Right ventricle myocardium inferior (tissue), 1 donor: Measurements from ENCODE around the gene VANGL2. TPM values are rescaled to one million over a fixed set of nuclear protein-coding genes. Genes with fewer than 3 reads are reported as not detected.
A peak's percentile ranks its signal among the peaks of the same experiment; 100 is the strongest.

Source experiments
- ATAC-seq: fragments of 200-7000 bp; cut with Tn5 transposase; one replicate; pipeline ENCODE4 v1.9.1; 2020; ENCODE audit warnings: mild to moderate bottlenecking, moderate library complexity
- DNase-seq: peaks from one replicate; pipeline ENCODE4 v3.0.0; 2021; ENCODE audit errors: missing footprints
- intact Hi-C: fragments of 100-400 bp; cut with DNase I; formaldehyde crosslinking; loops from one replicate; pipeline ENCODE4 v1.11.0; 2022
- long read RNA-seq: library from polyadenylated mRNA; unstranded; transcript quantifications from one replicate; pipeline ENCODE4 v2.0.0, GENCODE V29; 2021
- total RNA-seq: library from RNA; stranded (reverse); fragmentation: NEBNext Ultra II Directional; extraction: Animal tissue kit (Norgen Biotek cat#: 25700); gene quantifications from one replicate; pipeline ENCODE4 v1.2.1, GENCODE V29; 2021
- donor health status: DM: no; HTN: yes; CAD: no; lungs with severe emphysema.

VANGL2 gene
- 2.0 TPM for total RNA-seq
- long read RNA-seq, partial matches to known transcripts, result 0 of 2 reads
- long read RNA-seq, other reads (novel, unspliced or antisense), result 2 of 2 reads

GRCh38 chr1:160400223-160400645 lies at the start of gene VANGL2:
VANGL2 (plus strand) TSS chr1:160400564; CDS start chr1:160415838, 15,274 bp downstream.
- intact Hi-C loops, result no loop called here
- ATAC-seq, result peak; percentile 82
- peak; percentile 83 for DNase-seq

DNA sequence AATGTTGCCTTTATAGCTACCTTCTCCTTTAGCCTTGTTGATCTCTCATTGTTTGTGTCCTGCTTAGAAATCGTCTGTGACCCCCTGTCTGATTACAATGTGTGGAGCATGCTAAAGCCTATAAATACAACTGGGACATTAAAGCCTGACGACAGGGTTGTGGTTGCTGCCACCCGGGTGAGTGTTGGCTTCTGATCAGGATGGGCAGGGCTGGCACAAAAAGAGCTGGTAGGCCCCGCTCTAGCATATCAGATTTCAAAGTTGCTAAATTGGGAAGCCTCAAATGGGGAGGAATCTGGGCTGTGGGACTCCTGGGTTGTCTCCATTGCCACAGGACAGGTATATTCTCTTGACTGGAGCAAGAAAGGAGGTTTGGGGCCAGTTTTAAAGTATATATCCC lies 48.7 kb upstream of the VANGL2 start:
- ATAC-seq (peak; percentile 77), DNase-seq (no peak)
- intact Hi-C loops, result no loop called here

GRCh38 chr1:160352555-160352954 lies 47.8 kb upstream of the VANGL2 start:
- DNase-seq (no peak), ATAC-seq (no peak)
- intact Hi-C loops, result no loop called here

DNA sequence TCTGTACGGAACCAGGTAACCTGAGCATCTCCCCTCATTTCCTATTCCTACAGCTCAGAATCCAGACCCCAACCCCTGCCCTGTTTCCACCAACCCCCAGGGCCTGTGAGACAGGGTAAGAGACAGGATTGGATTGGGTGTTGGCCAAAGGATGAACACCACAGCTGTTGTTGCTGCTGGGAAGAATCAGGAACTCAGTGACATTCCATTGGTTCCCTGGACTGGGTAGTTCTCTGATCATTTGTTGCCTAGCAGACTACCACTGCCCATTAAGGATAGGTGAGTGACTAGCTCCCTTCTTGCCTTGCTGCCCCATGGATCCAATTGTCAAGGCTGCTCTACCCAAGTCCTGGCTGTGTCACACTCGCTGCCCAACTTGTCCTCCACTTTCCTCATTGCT lies 47.1 kb upstream of the VANGL2 start:
- ATAC-seq, result no peak
- intact Hi-C loops, result no loop called here
- no peak for DNase-seq

DNA sequence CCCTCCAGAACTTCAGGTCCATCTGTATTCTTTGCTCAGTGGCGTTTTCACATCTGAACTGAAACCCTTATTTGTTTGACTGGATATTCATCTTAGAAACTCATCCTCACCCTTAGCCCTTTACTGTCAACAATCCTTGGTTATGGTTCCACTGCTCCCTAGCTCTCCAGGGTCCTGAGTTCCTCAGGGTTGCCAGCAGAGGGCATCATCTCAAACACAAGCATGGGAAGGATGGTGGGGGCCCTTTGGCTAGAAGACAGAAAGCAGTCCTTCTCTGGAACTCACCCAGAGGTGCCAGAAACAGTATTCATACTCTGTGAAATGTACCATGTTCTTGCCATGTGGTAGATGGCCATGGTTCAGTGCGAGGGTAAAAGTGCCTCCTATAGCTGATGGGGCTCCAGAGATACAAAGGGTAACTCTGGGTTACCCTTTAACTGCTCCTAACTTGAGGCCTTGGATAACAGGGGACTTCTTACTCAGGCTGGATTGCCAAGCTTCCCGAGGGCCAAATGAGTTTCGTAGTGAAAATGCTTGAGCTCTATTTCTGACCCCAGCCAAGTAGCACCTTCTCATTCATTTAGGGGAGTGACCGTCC lies 45.9 kb upstream of the VANGL2 start:
- DNase-seq (no peak), ATAC-seq (no peak)
- intact Hi-C loops, result no loop called here

GRCh38 chr1:160357286-160358002 lies 42.9 kb upstream of the VANGL2 start:
- DNase-seq (no peak), ATAC-seq (no peak)
- intact Hi-C loops, result no loop called here

- intact Hi-C loops, result no loop called here
- DNase-seq (no peak), ATAC-seq (no peak)
Measured at GRCh38 chr1:160358073-160358472, 42.3 kb upstream of the VANGL2 start.

GRCh38 chr1:160359559-160360226 lies 40.7 kb upstream of the VANGL2 start:
- DNase-seq (no peak), ATAC-seq (no peak)
- intact Hi-C loops, result no loop called here

DNA sequence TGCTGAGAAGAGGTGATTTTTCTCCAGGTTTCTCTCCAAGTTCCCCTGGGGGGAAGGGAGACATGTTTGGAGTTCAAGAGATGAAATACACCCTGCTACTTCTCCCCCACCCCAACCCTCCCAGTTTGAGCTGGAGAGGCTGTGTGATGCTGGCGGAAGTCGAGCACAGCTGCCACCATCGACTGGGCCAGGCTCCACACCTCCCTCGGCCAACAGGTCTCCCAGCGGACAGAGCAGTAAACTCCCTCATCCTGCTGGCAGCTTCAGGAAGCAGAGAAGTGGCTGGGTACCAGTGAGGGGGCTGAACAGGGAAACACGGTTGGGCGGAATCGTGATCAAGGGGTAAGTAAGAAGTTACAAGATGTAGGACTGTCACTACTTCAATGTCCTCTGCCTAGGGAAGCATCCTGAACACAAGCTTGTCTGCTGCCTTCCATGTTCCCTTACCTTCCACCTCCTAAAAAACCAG lies 40.1 kb upstream of the VANGL2 start:
- intact Hi-C loops, result no loop called here
- DNase-seq (no peak), ATAC-seq (no peak)

DNA sequence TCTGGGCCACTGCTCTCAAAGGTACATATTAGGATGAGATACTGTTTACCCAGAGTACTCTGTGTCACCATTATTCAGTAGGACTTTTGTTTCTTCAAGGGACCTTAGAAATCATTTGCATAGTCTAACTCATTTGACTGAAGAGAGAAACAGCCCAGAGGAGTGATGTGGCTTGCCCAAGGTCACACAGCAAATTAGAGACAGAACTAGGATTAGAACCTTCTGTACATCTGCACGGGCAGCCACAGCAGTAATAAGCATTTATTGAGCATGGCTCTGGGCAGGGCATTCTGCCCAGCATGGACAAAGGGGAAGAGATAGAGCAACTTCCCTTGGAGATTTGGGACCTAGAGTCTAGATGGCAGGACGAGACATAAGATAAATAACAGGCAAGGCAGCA lies 39.2 kb upstream of the VANGL2 start:
- intact Hi-C loops, result no loop called here
- ATAC-seq, result no peak
- DNase-seq, result no peak

DNA sequence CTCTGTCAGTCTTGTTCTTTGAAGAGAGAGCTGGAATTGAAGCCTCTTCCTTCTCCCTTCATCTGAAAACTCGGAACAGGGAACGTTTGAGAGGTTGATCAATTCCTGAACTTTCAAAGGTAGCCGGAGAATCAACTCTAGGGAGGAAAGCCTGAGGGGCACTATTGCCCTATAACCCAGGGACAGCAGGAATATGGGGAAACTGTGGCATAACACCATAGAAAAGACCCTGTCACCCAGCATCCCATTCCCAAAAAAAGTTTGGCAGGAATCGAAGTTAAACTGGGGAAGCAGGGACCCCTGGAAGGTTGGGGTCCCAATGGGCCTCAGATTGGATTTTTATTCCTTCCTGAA lies 38.6 kb upstream of the VANGL2 start:
- intact Hi-C loops, result no loop called here
- ATAC-seq, result no peak

GRCh38 chr1:160362168-160362957 lies 38.0 kb upstream of the VANGL2 start:
- intact Hi-C loops, result no loop called here
- DNase-seq (no peak), ATAC-seq (no peak)

More for the DNA sequence above, 38.6 kb upstream of the VANGL2 start:
- no peak for DNase-seq

GRCh38 chr1:160363010-160363409 lies 37.4 kb upstream of the VANGL2 start:
- intact Hi-C loops, result no loop called here
- no peak for ATAC-seq
- no peak for DNase-seq

- ATAC-seq (no peak), DNase-seq (no peak)
- intact Hi-C loops, result no loop called here
Measured at GRCh38 chr1:160363951-160364735, 36.2 kb upstream of the VANGL2 start.

GRCh38 chr1:160365325-160365724 lies 35.0 kb upstream of the VANGL2 start:
- DNase-seq (no peak), ATAC-seq (no peak)
- intact Hi-C loops, result no loop called here

- ATAC-seq (no peak), DNase-seq (no peak)
- intact Hi-C loops, result no loop called here
Measured at GRCh38 chr1:160366731-160367515, 33.4 kb upstream of the VANGL2 start, which contains the start of gene NHLH1. NHLH1 (plus strand) TSS chr1:160367071; CDS start chr1:160370732, 3,661 bp downstream.

- intact Hi-C loops, result no loop called here
- ATAC-seq (no peak), DNase-seq (no peak)
Measured at GRCh38 chr1:160367516-160367900, 32.9 kb upstream of the VANGL2 start.
